Hepatic stellate cell (primary cell): ENCODE results near the gene APH1B.
A peak's percentile ranks its signal among the peaks of the same experiment; 100 is the strongest.
"Not testable (repeated sequence)": the region's sequence is repeated elsewhere in the genome, so short reads cannot be mapped to it uniquely, and the experiment has no call there.

Experiments used
- DNase-seq: peaks from one replicate; pipeline ENCODE4 v3.0.0; 2011; ENCODE audit warnings: low spot score

APH1B gene

DNA sequence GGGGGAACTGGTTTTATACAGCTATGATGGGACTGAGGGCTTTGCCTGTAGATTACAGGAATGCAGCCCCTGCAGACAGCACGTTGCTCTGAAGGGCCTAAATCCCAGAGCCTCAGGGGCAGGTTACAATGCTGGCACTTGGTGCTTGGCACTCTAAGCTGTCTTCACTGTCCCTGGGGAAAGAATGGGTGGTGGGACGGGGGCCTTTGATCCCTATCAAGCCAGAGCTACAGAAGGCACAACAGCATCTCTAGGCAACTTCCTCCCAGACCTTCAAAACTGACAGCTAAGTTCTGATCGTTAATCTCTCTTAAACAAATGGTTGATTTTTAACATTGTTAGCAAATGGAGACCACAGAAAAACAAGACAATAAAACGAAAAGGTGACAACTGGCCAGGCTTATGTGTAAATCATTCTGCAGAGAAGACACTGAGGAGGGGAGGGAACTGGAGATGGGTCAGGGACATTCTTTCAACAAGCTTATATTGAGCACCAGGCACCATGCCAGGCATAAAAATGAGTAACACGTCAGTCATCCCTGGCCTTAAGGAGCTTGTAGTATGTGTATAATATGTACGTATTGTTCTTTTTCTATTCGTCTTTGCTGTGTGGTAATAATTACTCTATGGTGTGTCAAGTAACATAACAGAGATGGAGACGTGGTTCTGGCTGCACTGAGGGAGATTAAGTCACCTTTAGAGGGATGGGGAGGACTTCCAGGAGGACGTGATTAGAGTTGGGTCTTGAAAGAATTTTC is 55.1 kb downstream of the APH1B start:
- peak; percentile 82 for DNase-seq

DNA sequence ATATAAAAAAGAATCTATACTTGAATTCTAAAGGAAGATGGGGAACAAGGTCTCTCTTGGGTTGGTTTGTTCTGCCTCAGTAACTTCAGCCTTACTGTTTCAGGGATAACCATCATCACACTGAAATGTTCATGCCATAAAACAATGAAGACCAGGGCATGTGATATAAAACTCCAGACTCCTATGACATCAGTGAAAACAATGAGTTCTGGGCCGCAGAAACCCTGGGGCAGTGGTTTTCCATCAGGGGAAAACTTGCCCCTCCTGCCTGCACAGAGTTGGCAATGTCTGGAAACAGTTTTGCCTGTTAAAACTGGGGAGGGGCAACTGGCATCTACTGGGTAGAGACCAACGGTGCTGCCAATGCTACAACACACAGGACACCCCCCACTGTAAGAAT is 57.4 kb downstream of the APH1B start:
- no peak for DNase-seq

DNA sequence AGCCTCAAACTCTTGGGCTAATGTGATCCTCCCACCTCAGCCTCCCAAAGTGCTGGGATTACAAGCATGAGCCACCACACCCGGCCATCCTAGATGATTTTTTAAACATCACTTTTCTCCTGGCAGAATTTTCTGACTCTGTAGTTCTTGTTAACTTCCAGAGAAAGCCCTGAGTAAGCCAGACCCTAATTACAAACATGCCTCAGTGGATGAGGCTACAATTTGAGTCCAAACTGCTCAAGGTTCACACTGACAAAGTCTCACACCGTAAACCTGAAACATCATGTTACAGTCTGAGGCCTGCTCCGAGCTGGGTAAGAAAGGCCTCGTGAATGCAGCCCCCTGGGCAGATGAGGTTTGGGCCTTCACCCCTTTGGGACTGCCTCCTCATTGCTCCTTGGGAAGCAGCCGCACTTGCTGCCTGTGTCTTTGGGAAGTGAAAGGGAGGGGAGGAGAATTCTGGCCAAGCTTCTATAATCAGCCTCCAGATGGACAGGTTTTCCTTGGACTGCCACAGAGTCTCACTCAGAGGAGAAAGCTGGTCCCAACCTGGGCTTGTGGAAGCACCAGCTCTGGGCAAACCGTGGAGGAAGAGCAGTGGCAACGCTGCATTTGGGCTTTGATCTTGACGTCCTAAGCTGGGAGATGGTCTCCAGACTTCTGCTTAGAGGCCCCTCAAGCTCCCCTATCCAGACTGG is 58.3 kb downstream of the APH1B start:
- DNase-seq: no peak

- no peak for DNase-seq
These were observed 59.6 kb downstream of the APH1B start for GRCh38 chr15:63337046-63337445.

GRCh38 chr15:63338170-63338569 is 60.8 kb downstream of the APH1B start:
- no peak for DNase-seq

GRCh38 chr15:63339006-63339766 is 61.8 kb downstream of the APH1B start:
- DNase-seq: no peak

GRCh38 chr15:63339836-63340235 is 62.4 kb downstream of the APH1B start:
- DNase-seq: no peak

DNA sequence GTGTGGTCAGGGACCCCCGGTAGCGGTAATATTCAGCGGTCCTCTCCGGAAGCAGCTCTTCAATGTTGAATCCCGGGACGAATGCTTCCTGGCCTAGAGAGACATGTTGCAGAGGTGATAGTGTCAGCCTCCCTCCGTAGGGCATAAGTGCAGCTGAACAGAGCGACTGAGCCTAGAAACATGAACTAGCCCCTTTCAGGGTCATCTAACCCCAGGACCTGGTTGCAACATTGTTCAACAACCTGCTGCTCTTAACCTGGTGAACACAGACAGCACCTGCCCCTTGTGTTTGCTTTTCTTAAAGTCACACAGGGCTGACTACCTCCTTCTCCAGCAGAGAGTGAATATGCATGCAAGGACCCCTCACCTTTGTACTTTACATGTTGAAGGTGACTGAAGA is 62.9 kb downstream of the APH1B start:
- no peak for DNase-seq

DNA sequence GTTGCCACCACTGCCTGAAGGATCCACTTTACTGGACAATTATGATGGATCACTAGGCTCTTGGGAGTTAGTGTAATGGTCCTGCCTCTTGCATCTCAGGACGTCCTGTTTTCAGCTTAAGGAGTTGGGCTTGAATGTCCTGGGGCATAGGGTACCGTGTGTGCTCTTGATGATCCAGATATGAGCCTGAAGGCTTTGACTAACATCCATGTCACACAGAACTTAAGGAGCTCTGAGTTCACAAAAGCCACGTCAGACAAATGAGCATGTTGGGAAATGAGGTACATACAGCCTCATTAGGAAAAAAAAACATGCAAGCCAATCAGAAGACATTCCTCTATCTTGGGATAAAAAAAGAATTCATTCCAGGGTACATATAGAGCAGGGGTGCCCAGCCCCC is 63.5 kb downstream of the APH1B start:
- DNase-seq: no peak

DNA sequence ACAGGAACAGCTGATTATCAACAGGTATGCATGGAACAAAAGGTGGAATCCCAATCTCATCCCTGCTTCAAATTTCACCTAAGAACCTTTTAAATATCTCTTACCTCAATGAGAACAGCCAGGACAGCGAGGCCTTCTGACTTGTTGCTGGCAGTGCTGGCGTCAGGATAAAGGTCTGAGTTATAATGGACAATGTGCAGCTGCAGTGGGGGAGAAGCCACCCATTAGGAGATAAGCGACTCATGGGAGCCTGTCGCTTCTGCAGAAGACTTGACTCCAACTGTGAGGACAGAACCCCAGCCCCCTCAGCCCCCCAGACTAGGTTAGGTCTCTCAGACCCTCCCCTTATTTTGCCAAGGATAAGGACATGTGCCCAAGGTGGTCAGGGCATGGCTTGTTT is 64.5 kb downstream of the APH1B start:
- DNase-seq: no peak

- DNase-seq: not testable (repeated sequence)
These were observed 65.7 kb downstream of the APH1B start for GRCh38 chr15:63342996-63343562.

- DNase-seq: peak; percentile 38
These were observed 67.5 kb downstream of the APH1B start for GRCh38 chr15:63344731-63345390.

DNA sequence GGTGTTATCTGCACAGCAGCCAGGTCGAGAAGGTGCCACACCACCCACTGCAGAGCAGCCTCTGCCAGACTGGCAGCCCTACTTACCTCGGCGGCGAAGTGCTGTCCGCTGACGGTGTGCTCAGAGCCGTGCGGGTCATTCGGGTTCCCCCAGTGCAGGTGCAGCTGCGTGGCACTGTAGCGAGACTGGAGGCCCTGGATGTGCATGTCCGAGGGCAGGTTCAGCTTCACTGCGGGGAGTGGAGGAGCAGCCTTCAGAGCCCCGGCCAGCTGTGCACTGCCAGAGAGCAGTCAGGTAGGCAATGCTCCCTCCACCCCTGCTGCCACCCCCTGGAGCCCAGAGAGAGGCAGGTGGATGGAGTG is 68.0 kb downstream of the APH1B start:
- DNase-seq: no peak

DNA sequence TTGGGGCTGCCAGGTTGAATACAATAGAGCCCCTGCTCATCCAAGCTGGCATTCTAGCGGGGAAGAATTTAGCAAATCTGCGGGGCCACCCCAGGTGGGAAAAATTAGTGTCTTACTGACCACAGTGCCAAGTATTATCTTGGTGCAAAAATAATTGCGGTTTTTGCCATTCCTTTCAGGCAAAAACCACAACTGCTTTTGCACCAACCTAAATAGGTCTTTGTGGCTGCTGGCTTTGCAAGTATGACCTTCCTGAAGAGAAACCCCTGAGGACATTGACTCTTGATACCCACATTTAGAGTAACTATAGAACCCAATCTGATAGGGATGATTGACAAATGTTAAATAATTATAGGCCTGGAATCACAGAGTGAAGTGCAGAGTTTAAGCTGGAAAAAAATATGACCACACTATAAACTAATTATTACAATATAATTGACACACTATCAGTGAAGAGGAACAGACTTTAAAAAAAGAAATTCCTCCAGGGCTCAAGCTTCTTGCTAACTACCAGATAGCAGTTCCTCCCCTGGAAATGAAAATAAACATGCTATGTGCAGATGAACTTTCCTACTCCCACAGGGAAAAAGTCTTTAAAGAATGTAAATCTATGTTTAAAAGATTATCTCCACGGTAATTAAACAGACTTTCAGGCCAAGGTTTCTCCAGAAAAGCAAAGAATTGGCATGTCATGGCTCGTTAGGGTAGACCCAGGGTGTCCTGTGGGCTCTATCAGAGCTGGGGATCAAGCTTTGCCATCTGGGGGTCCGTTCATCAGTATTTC is 69.9 kb downstream of the APH1B start:
- peak; percentile 75 for DNase-seq

- peak; percentile 72 for DNase-seq
These were observed 71.0 kb downstream of the APH1B start for GRCh38 chr15:63348392-63348791.

DNA sequence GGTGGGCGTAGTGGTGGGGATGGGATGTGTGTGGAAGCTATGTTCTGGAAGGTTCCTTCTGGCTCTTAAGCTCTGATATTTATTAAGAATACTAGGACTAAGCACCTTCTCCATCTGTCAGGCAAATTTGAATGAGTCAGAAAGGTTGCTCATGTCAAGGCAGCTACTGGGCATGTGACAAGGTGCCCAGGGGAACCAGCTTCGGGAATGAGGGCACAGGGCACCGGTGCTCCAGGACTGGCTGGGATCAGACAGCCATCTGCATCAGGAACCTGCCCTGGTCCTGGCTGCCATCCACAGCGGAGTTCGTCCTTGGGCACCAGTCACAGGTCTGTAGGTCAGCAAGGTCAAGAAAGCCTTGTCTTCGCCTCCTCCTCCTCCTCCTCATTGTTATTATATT is 71.8 kb downstream of the APH1B start:
- DNase-seq: no peak

DNA sequence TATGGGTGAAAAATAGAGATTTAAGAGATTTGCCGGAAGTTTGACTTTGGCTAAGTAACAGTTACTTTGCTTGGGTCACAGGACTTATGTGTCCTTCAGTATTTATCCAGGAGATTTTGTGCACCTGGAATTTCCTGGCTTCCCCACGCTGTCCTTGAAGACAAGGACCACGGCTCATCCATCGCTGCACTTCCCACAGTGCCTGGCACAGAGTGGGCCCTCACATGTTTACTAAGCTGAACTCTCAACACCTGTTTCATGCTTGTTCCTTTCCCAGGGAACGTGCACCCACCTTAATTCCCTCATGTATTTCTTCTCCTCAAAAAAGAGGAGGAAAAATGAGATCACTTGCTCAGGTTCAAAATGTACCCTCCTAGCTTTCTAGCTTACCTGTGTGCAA is 72.2 kb downstream of the APH1B start:
- no peak for DNase-seq

DNA sequence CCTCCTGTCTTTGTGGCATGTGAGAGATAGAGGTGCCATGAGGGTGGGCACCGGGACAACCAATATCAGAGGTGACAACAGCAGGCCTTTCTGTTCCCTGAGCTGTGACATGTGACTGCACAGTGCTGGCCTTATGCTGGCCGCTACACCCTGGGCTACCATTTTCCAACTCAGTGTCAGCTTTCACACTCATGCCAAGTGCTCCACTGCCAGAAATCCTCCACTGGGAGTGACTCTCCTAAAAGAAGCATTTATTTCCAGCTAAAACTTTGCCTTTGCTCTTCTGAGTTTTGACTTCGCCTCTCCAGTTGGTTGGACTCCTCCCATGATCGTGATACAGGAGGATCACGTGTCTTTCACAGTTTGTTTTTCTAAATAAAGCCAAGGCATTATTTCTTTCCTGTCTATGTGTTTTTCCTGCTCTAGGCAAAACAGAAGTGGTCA is 72.8 kb downstream of the APH1B start:
- DNase-seq: peak; percentile 50

DNA sequence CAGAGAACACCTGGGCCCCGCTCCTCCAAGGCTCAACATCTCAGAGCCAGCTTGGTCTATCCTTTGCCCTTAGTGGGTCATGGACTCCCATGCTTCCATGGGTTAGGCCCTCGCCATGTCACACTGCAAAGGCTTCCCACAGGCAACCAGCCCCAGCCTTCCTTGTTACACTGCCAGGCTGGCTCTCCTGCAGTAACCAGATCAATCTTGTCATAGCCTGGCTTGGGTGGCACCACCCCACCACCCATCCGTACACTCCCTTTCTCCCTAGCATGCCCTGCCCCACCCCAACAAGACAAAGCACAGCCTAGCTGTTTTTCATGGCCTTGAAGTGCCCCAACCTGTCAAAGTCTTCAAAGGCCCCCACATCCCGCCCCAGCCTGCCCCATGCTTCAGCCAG is 73.8 kb downstream of the APH1B start:
- DNase-seq: no peak

DNA sequence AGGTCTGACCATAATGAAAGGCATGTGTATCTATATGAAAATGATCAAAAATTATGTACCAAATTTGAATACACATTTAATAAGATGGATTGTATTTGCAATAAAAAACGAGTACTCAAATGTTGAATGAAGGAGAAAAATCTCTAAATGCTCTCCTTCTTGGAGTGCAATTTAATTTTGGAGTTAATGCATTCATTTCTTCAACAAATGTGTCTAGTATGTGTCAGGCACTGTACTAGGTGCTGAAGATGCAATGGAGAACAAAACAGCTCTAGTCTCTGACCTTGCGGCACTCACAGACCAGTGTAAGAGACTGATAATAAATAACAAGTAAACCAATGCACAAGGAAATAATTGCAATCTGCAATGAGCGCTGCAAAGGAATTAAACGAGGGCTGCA is 75.4 kb downstream of the APH1B start:
- no peak for DNase-seq

DNA sequence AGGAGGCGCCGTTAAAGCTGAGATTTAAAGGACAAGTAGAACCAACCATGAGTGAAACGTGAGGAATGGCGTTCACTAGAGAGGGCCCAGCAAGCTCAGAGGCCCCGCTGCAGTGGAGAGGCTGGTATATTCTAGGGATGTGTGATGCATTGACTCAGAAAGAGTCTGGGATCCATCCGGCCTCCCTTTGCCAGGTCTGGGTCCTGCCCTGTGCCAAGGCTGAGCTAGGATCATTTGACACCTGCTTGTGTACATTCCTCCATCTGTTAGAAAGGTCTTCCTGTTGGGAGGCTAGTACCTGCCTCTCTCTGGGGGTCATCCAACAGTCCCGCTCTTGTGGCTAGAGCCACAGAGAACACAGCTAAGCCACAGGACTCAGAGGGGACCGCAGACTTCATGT is 75.9 kb downstream of the APH1B start:
- DNase-seq: no peak
